ENCODE results near the gene HDAC11. TPM values are rescaled to one million over a fixed set of nuclear protein-coding genes. Genes with fewer than 3 reads are reported as not detected.
"Not testable (repeated sequence)": the region's sequence is repeated elsewhere in the genome, so short reads cannot be mapped to it uniquely, and the experiment has no call there.

The HDAC11 gene
- total RNA-seq, 4 donors from 2014 or later: 19.8 to 44.0 (median 27.1) TPM

- H3K9me3 ChIP-seq: no peaks in the 10 kb centered on the region
- DNase-seq: no peak
- TF ChIP-seq EP300 (IDR thresholded peaks at IDR 0.05; ENCODE audit: low read depth) (no peak), POLR2A (IDR thresholded peaks at IDR 0.05) (no peak), POLR2AphosphoS5 (IDR thresholded peaks at IDR 0.05) (no peak)
- TF ChIP-seq, protein P1, sequence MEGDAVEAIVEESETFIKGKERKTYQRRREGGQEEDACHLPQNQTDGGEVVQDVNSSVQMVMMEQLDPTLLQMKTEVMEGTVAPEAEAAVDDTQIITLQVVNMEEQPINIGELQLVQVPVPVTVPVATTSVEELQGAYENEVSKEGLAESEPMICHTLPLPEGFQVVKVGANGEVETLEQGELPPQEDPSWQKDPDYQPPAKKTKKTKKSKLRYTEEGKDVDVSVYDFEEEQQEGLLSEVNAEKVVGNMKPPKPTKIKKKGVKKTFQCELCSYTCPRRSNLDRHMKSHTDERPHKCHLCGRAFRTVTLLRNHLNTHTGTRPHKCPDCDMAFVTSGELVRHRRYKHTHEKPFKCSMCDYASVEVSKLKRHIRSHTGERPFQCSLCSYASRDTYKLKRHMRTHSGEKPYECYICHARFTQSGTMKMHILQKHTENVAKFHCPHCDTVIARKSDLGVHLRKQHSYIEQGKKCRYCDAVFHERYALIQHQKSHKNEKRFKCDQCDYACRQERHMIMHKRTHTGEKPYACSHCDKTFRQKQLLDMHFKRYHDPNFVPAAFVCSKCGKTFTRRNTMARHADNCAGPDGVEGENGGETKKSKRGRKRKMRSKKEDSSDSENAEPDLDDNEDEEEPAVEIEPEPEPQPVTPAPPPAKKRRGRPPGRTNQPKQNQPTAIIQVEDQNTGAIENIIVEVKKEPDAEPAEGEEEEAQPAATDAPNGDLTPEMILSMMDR (IDR thresholded peaks at IDR 0.05): no peak
- in situ Hi-C loops (cut with MboI; ENCODE audit: low pct_ligation_motif_present in 1 of 4, low pct_unique_long_range_greater_than_20kb in 1 of 4, low sequenced_read_pairs in 3 of 4) (no loop called here), intact Hi-C loops (cut with DNase I; ENCODE audit: low total_unique reads) (no loop called here)
- H3K4me1 ChIP-seq: no peaks in the 10 kb centered on the region
- no peaks in the 10 kb centered on the region for H3K27me3 ChIP-seq
- H3K27ac ChIP-seq: no peak overlapping the region
- H3K4me3 ChIP-seq: no peak overlapping the region
- H3K36me3 ChIP-seq: no peaks in the 10 kb centered on the region
- WGBS, 2 donors (ENCODE audit: low coverage in 1 of 2): 58 to 59% methylated on average over 2 to 4 of the region's 4 CpGs
These were observed 39.8 kb upstream of the HDAC11 start for GRCh38 chr3:13440204-13440817.

DNA sequence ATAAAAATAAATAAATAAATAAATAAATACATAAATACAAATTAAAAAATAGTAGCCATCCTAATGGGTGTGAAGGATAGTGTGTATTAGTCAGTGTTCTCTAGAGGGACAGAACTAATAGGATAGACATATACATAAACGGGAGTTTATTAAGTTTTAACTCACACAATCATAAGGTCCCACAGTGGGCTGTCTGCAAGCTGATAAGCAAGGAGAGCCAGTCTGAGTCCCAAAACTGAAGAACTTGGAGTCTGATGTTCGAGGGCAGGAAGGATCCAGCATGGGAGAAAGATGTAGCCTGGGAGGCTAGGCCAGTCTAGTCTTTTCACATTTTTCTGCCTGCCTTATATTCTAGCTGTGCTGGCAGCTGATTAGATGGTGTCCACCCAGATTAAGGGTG lies 37.2 kb upstream of the HDAC11 start:
- H3K4me3 ChIP-seq; H3K27me3 ChIP-seq; H3K27ac ChIP-seq; intact Hi-C loops (cut with DNase I; ENCODE audit: low total_unique reads); H3K9me3 ChIP-seq; DNase-seq; H3K4me1 ChIP-seq; H3K36me3 ChIP-seq; in situ Hi-C loops (cut with MboI; ENCODE audit: low pct_ligation_motif_present in 1 of 4, low pct_unique_long_range_greater_than_20kb in 1 of 4, low sequenced_read_pairs in 3 of 4): not testable (repeated sequence)
- WGBS, 2 donors (ENCODE audit: low coverage in 1 of 2): 92 to 100% methylated on average over 1 to 2 of the region's 2 CpGs

DNA sequence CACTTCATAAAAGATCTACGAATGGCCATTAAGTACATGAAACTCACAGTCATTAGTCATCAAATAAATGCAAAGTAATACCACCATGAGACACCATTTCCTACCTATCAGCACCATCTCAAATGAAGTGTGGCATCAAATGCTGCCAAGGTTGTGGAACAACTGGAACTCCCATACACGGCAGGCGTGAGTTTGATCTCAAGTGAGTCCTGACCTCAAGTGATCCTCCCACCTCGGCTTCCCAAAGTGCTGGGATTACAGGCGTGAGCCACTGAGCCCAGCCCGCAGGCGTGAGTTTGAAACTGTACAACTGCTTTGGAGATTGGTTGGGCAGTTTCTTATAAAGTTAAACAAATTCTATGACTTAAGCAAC lies 28.8 kb upstream of the HDAC11 start:
- Histone ChIP-seq H3K4me1 (peaks cover 0 to 12% (median 9%) of the 10 kb centered on the region in 4 donors), H3K27me3 (no peaks in the 10 kb centered on the region), H3K9me3 (no peaks in the 10 kb centered on the region), H3K36me3 (no peaks in the 10 kb centered on the region), H3K27ac (peak overlapping the region; percentile 81 to 90 (median 88)), H3K4me3 (peak overlapping the region; percentile 35 to 63 (median 44))
- DNase-seq: peak; percentile 24
- in situ Hi-C loops (cut with MboI; ENCODE audit: low pct_ligation_motif_present in 1 of 4, low pct_unique_long_range_greater_than_20kb in 1 of 4, low sequenced_read_pairs in 3 of 4) (loop anchor here (10.0 to 25.0 kb wide), 2 partner anchors 364 to 366 kb away; no protein-coding TSS in a partner anchor), intact Hi-C loops (cut with DNase I; ENCODE audit: low total_unique reads) (loop anchor here (10.0 kb wide), 1 partner anchor 356 kb away; no protein-coding TSS in a partner anchor)
- TF ChIP-seq EP300 (IDR thresholded peaks at IDR 0.05; ENCODE audit: low read depth): no peak
- TF ChIP-seq POLR2AphosphoS5 (IDR thresholded peaks at IDR 0.05): no peak
- TF ChIP-seq, protein P1 (IDR thresholded peaks at IDR 0.05): no peak
- TF ChIP-seq POLR2A (IDR thresholded peaks at IDR 0.05): no peak
- WGBS, 2 donors (ENCODE audit: low coverage in 1 of 2): 0 to 2% methylated on average over 4 to 7 of the region's 7 CpGs

- no peaks in the 10 kb centered on the region for H3K36me3 ChIP-seq
- intact Hi-C loops (cut with DNase I; ENCODE audit: low total_unique reads): loop anchor here (10.0 kb wide), 1 partner anchor 358 kb away; no protein-coding TSS in a partner anchor
- peak overlapping the region; percentile 81 to 90 (median 88) for H3K27ac ChIP-seq
- peak overlapping the region in 3 of 4 donors; percentile 41 to 63 (median 46) for H3K4me3 ChIP-seq
- peaks cover 0 to 12% (median 9%) of the 10 kb centered on the region in 4 donors for H3K4me1 ChIP-seq
- H3K27me3 ChIP-seq: no peaks in the 10 kb centered on the region
- H3K9me3 ChIP-seq: no peaks in the 10 kb centered on the region
- DNase-seq: peak; percentile 24
- no peak for TF ChIP-seq POLR2AphosphoS5 (IDR thresholded peaks at IDR 0.05)
- TF ChIP-seq, protein P1 (IDR thresholded peaks at IDR 0.05): peak; percentile 57 to 76 (median 61)
- in situ Hi-C loops (cut with MboI; ENCODE audit: low pct_ligation_motif_present in 1 of 4, low pct_unique_long_range_greater_than_20kb in 1 of 4, low sequenced_read_pairs in 3 of 4): loop anchor here (10.0 to 25.0 kb wide), 2 partner anchors 365 to 368 kb away; no protein-coding TSS in a partner anchor
- 9 to 24% methylated on average over 6 to 12 of the region's 12 CpGs for WGBS, 2 donors (ENCODE audit: low coverage in 1 of 2)
These were observed 27.4 kb upstream of the HDAC11 start for GRCh38 chr3:13452490-13453335.
